ENCODE data around the gene MIEN1. TPM values are rescaled to one million over a fixed set of nuclear protein-coding genes. Genes with fewer than 3 reads are reported as not detected.

MIEN1 gene
- total RNA-seq, 1 donor from 2014 or later, result 46.4 TPM

DNA sequence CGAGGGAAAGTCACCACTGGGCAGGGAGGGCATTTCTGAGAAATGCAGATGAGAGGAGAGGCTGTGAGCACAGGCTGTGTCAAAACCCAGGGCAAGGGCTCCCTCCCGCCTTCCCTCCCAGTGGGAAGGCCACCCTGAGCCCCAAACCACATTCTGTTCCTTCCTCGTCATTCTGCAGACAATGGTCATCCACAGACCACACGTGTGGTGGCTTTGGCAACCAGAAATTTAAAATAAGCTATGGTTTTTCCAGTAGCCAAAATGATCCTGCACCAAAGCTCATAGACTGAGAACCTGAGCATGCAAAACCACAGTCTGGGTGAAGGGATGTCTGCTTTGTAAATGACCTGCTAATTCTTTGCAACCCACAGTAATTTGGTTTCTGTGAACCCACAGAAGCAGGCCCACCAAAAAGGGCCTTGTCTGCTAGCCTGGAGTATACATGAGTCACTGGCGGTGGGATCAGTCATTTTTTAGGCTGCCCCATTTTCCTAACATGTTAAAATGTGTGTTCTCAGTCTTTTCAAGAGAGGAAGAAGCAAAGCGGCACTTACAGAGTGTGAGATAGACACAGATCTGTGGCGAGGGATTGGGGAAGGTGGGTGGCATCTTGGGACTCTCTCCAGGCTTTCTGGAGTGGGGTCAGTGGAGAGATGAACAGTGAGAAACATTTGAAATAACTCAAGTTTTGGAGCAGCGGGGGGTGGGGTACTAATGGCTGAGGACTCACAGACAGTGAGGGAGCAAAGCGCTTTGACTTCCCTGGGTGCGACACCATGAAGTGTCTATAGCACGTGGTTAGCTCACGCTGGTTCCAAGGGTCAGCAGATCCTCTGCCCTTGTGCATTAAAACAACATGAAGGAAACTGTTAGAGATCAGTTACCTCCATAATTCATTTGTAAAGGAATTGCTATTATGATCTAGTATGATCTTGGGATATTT, 27.9 kb upstream of the MIEN1 start:
- Histone ChIP-seq H3K36me3 (no peaks in the 10 kb centered on the region), H3K27me3 (ENCODE audit: low read depth) (peaks cover 11% of the 10 kb centered on the region), H3K9me3 (no peaks in the 10 kb centered on the region), H3K4me1 (peaks cover 20% of the 10 kb centered on the region), H3K27ac (no peak overlapping the region), H3K4me3 (no peak overlapping the region)
- no peak for DNase-seq
- intact Hi-C loops (cut with DNase I), result no loop called here
- TF ChIP-seq, protein P1, sequence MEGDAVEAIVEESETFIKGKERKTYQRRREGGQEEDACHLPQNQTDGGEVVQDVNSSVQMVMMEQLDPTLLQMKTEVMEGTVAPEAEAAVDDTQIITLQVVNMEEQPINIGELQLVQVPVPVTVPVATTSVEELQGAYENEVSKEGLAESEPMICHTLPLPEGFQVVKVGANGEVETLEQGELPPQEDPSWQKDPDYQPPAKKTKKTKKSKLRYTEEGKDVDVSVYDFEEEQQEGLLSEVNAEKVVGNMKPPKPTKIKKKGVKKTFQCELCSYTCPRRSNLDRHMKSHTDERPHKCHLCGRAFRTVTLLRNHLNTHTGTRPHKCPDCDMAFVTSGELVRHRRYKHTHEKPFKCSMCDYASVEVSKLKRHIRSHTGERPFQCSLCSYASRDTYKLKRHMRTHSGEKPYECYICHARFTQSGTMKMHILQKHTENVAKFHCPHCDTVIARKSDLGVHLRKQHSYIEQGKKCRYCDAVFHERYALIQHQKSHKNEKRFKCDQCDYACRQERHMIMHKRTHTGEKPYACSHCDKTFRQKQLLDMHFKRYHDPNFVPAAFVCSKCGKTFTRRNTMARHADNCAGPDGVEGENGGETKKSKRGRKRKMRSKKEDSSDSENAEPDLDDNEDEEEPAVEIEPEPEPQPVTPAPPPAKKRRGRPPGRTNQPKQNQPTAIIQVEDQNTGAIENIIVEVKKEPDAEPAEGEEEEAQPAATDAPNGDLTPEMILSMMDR (IDR thresholded peaks at IDR 0.05), result no peak
- ATAC-seq, result no peak

DNA sequence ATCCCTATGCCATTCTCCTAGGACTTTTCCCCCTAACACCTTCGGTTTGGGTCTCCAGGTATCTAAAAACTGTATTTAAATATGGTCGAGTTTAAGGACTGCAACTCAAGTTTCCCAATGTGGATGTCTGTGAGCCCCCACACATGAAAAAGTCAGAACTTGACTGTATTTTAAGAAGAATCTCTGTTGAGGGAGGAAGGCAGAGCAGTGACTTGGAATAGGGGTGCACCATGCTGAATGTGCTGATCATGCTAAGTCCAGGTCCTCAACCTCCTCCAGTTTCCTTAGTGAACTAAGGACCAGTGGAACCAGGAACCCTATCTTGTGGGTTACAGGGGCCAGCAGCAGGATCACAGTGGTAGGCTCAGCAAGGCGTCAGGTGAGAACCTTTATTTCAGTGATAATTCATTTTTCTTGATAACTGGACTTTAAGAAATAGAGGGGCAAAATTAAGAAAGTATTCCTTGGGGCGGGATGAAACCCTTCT, 26.9 kb upstream of the MIEN1 start:
- no peak for ATAC-seq
- Histone ChIP-seq H3K9me3 (no peaks in the 10 kb centered on the region), H3K4me1 (peaks cover 25% of the 10 kb centered on the region), H3K27ac (no peak overlapping the region), H3K27me3 (ENCODE audit: low read depth) (peaks cover 11% of the 10 kb centered on the region), H3K36me3 (no peaks in the 10 kb centered on the region), H3K4me3 (no peak overlapping the region)
- no peak for DNase-seq
- TF ChIP-seq, protein P1 (IDR thresholded peaks at IDR 0.05), result no peak
- intact Hi-C loops (cut with DNase I), result no loop called here

DNA sequence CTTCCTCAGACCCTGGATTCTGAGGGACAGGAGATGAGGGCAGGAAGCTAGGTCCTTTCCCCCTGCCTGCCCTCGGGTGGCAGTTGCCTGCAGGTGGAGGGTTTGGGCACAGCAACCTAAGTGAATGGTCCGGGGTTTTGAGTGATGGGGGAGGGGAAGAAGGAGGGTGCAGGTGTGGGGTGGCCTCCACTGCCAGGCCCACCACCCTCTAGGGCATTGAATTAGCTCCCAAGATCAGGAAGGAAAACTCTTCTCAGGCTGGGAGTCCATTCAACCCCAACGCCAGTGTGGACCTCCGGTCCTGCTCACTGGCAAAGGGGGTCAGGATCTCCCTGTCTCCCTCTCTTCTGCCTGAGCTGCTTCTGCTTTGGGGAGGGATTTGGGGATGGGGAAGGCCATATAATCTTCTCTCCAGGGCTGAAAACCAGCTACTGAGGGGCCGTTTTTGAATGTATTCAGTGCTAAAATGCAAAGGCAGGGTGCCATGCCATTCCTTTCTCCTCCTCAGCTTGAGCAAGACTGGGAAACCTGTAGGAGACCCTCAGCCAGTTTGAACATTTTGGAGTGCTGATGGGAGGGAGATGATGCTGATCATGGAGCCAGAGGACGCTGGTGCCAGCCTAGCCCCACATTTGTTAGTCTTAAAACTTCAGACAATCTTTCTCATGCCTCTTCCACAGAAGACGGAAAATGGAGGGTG, 26.2 kb upstream of the MIEN1 start:
- intact Hi-C loops (cut with DNase I), result no loop called here
- ATAC-seq (no peak), DNase-seq (no peak)
- H3K4me1 ChIP-seq, result peaks cover 25% of the 10 kb centered on the region
- H3K9me3 ChIP-seq, result no peaks in the 10 kb centered on the region
- H3K36me3 ChIP-seq, result no peaks in the 10 kb centered on the region
- TF ChIP-seq, protein P1 (IDR thresholded peaks at IDR 0.05), result no peak
- peaks cover 9% of the 10 kb centered on the region for H3K27me3 ChIP-seq (ENCODE audit: low read depth)
- no peak overlapping the region for H3K4me3 ChIP-seq
- H3K27ac ChIP-seq, result peak overlapping the region; percentile 97

DNA sequence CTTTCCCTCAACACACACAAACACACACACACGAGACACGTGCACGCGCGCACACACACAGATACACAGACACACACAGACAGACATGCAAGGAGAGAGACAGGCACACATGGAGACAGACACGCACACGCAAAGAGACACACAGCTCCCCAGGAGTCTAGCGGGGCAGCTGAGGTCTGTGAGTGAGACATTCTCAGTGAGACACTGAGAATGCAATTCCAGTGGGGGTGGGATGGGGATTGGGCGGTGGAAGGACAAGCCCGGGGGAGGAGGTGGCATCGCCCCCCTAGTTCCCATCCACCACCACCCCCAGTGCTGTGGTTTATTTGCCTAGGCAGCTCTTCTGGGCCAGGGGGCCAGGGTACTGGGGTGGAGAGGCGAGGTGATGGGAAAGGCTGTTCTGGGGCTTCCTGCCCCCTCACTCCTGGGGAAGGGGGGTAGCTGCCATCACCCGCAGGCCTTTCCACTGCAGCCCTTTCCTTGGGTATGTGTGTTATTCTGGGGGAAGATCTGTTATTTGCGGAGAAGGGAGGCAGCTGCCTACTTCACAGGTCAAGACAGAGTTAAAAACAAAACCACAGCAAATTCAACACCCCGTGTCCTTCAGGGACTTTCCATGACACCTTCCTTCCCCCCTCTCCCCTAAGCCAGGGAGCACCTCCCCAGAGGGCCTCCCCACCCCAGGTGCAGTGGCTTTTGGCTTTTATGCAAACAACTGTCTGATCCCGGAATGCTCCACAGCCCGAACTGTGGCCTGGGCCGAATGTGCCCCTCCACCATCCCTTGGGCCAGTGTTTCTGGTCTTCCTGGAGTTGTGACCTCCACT, 25.4 kb upstream of the MIEN1 start:
- H3K4me1 ChIP-seq, result peaks cover 25% of the 10 kb centered on the region
- H3K4me3 ChIP-seq, result no peak overlapping the region
- DNase-seq, result no peak
- intact Hi-C loops (cut with DNase I), result no loop called here
- H3K9me3 ChIP-seq, result no peaks in the 10 kb centered on the region
- ATAC-seq, result no peak
- TF ChIP-seq, protein P1 (IDR thresholded peaks at IDR 0.05), result no peak
- H3K36me3 ChIP-seq, result no peaks in the 10 kb centered on the region
- peaks cover 2% of the 10 kb centered on the region for H3K27me3 ChIP-seq (ENCODE audit: low read depth)
- peak overlapping the region; percentile 97 for H3K27ac ChIP-seq

DNA sequence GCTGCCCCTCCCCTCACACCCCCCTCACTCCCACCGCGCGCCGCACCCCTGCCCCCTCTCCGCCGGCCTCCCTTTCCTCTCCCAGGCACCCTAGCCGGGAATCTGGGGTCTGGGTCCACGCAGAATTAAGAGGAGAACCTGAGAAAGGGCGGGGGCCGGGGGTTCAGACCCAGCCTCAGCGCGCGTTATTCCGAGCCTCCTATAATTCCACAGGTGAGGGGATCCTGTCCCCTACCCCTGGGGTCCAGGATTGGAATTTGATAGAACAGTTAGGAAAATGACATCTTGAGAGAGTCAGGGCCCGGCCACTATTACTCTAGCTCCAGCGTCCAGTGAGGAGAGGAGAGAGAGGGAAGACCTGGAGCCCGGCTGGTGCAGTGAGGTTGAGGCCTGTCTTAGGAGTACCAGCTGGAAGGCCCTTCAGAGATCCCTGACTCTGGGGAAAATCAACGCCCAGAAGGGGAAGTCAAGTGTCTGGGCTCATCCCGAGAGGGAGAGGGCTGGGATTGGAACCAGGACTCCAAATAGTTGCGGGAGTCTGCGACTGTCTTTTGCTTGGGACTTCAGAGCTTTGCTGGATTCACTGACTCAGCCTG, 24.7 kb upstream of the MIEN1 start:
- no peak for DNase-seq
- peak; percentile 3 to 14 for ATAC-seq
- H3K27ac ChIP-seq, result peak overlapping the region; percentile 97
- H3K27me3 ChIP-seq (ENCODE audit: low read depth), result no peaks in the 10 kb centered on the region
- H3K9me3 ChIP-seq, result no peaks in the 10 kb centered on the region
- H3K4me1 ChIP-seq, result peaks cover 25% of the 10 kb centered on the region
- intact Hi-C loops (cut with DNase I), result no loop called here
- H3K4me3 ChIP-seq, result peak overlapping the region; percentile 61
- H3K36me3 ChIP-seq, result no peaks in the 10 kb centered on the region
- TF ChIP-seq, protein P1 (IDR thresholded peaks at IDR 0.05), result no peak

Data from lower lobe of right lung (tissue), 2 donors.